Right ventricle myocardium superior (tissue), 1 donor: Measurements from ENCODE around the gene MAP3K6. TPM values are rescaled to one million over a fixed set of nuclear protein-coding genes. Genes with fewer than 3 reads are reported as not detected.
"Not testable (repeated sequence)": the region's sequence is repeated elsewhere in the genome, so short reads cannot be mapped to it uniquely, and the experiment has no call there.

Source experiments
- ATAC-seq: fragments of 200-7000 bp; cut with Tn5 transposase; one replicate; pipeline ENCODE4 v1.9.1; 2020; ENCODE audit warnings: mild to moderate bottlenecking; ENCODE audit not compliant: poor library complexity
- DNase-seq: peaks from one replicate; pipeline ENCODE4 v3.0.0-alpha.2; 2020
- intact Hi-C: fragments of 100-400 bp; cut with DNase I; formaldehyde crosslinking; loops from one replicate; pipeline ENCODE4 v1.11.2; 2022
- total RNA-seq: library from RNA; stranded (reverse); fragmentation: NEBNext Ultra II Directional; extraction: Animal tissue kit (Norgen Biotek cat#: 25700); gene quantifications from one replicate; pipeline ENCODE4 v1.2.1, GENCODE V29; 2021
- donor health status: DM: no; HTN: yes; CAD: no; lungs with severe emphysema.

The MAP3K6 gene
- total RNA-seq, 1 donor from 2014 or later: 41.0 TPM

- intact Hi-C loops: loop anchor here (5.0 to 10.0 kb wide), 2 partner anchors 207 to 264 kb away; no protein-coding TSS in a partner anchor
- ATAC-seq (no peak), DNase-seq (no peak)
These were observed 33.6 kb upstream of the MAP3K6 start for GRCh38 chr1:27400082-27400962.

GRCh38 chr1:27399251-27400025 is 32.7 kb upstream of the MAP3K6 start:
- intact Hi-C loops: loop anchor here (5.0 to 10.0 kb wide), 3 partner anchors 208 to 355 kb away; no protein-coding TSS in a partner anchor
- DNase-seq (no peak), ATAC-seq (no peak)

- ATAC-seq (no peak), DNase-seq (no peak)
- intact Hi-C loops: loop anchor here (10.0 kb wide), 1 partner anchor 354 kb away; no protein-coding TSS in a partner anchor
These were observed 31.8 kb upstream of the MAP3K6 start for GRCh38 chr1:27398405-27399149.

- DNase-seq (no peak), ATAC-seq (no peak)
- intact Hi-C loops: loop anchor here (10.0 kb wide), 1 partner anchor 353 kb away; no protein-coding TSS in a partner anchor
These were observed 31.0 kb upstream of the MAP3K6 start for GRCh38 chr1:27397749-27398148.

GRCh38 chr1:27397110-27397509 is 30.3 kb upstream of the MAP3K6 start:
- intact Hi-C loops: loop anchor here (10.0 kb wide), 1 partner anchor 352 kb away; no protein-coding TSS in a partner anchor
- ATAC-seq: no peak
- no peak for DNase-seq

GRCh38 chr1:27395441-27396195 is 28.9 kb upstream of the MAP3K6 start:
- ATAC-seq: peak; percentile 23
- intact Hi-C loops: loop anchor here (2.0 to 10.0 kb wide), 2 partner anchors 95 to 351 kb away; no protein-coding TSS in a partner anchor
- peak; percentile 86 for DNase-seq

GRCh38 chr1:27394925-27395324 is 28.2 kb upstream of the MAP3K6 start:
- intact Hi-C loops: loop anchor here (2.0 to 10.0 kb wide), 2 partner anchors 94 to 350 kb away; no protein-coding TSS in a partner anchor
- ATAC-seq (no peak), DNase-seq (no peak)

- intact Hi-C loops: loop anchor here (2.0 to 10.0 kb wide), 2 partner anchors 93 to 349 kb away; no protein-coding TSS in a partner anchor
- DNase-seq: no peak
- ATAC-seq: no peak
These were observed 27.5 kb upstream of the MAP3K6 start for GRCh38 chr1:27394282-27394658.

GRCh38 chr1:27393641-27394281 is 27.0 kb upstream of the MAP3K6 start:
- DNase-seq: no peak
- intact Hi-C loops: loop anchor here (2.0 to 10.0 kb wide), 2 partner anchors 93 to 349 kb away; no protein-coding TSS in a partner anchor

GRCh38 chr1:27392778-27393635 is 26.2 kb upstream of the MAP3K6 start:
- DNase-seq: no peak
- intact Hi-C loops: loop anchor here (10.0 kb wide), 1 partner anchor 348 kb away; no protein-coding TSS in a partner anchor
- ATAC-seq: no peak

More at GRCh38 chr1:27393641-27394281, 27.0 kb upstream of the MAP3K6 start:
- ATAC-seq: no peak

- ATAC-seq (peak; percentile 92), DNase-seq (peak; percentile 96)
- intact Hi-C loops: loop anchor here (10.0 kb wide), 1 partner anchor 347 kb away; no protein-coding TSS in a partner anchor
These were observed 25.5 kb upstream of the MAP3K6 start, which contains the start of gene GPR3 for GRCh38 chr1:27392096-27392777. GPR3 (plus strand) TSS chr1:27392622; CDS start chr1:27393799, 1,177 bp downstream.

GRCh38 chr1:27391511-27392095 is 24.8 kb upstream of the MAP3K6 start:
- intact Hi-C loops: loop anchor here (10.0 kb wide), 1 partner anchor 347 kb away; no protein-coding TSS in a partner anchor

GRCh38 chr1:27388337-27389005 is 21.7 kb upstream of the MAP3K6 start:
- ATAC-seq (no peak), DNase-seq (peak; percentile 79)
- intact Hi-C loops: no loop called here

More at GRCh38 chr1:27391511-27392095, 24.8 kb upstream of the MAP3K6 start:
- peak; percentile 57 for ATAC-seq
- DNase-seq: no peak

GRCh38 chr1:27384797-27385196 is 18.0 kb upstream of the MAP3K6 start:
- DNase-seq, ATAC-seq, intact Hi-C loops: not testable (repeated sequence)
